Fibroblast of mammary gland (primary cell): ENCODE data around the gene FBLN2.

ENCODE experiments used
- DNase-seq: peaks from one replicate; pipeline ENCODE4 v3.0.0-alpha.2; 2010; ENCODE audit warnings: low read depth
- H3K4me3 ChIP-seq: 2 replicates; pipeline ENCODE4 v1.5.1; 2011; ENCODE audit warnings: low read depth, mild to moderate bottlenecking, low read length, moderate library complexity; ENCODE audit not compliant: control insufficient read depth
- TF ChIP-seq, protein P1 (sequence below): conservative IDR thresholded peaks from 2 replicates; pipeline ENCODE4 v1.5.1; 2011; ENCODE audit warnings: low read depth, low read length, inconsistent platforms; ENCODE audit not compliant: control insufficient read depth, insufficient read depth

Gene FBLN2

DNA sequence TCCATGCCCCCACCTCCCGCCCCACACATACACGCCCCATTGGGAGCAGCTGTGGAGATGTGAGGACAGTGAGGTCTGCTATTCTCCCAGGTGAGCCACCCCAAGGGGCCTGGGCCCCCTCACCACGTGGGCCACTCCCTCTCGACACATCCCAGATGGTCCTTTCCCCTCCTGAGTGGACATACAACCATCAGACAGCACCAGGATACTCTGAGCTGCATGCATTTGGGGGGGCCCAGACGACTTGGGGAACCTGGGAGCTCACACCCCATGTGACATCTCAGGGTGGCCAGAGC lies 17.5 kb downstream of the FBLN2 start:
- no peak for DNase-seq
- TF ChIP-seq, protein P1, sequence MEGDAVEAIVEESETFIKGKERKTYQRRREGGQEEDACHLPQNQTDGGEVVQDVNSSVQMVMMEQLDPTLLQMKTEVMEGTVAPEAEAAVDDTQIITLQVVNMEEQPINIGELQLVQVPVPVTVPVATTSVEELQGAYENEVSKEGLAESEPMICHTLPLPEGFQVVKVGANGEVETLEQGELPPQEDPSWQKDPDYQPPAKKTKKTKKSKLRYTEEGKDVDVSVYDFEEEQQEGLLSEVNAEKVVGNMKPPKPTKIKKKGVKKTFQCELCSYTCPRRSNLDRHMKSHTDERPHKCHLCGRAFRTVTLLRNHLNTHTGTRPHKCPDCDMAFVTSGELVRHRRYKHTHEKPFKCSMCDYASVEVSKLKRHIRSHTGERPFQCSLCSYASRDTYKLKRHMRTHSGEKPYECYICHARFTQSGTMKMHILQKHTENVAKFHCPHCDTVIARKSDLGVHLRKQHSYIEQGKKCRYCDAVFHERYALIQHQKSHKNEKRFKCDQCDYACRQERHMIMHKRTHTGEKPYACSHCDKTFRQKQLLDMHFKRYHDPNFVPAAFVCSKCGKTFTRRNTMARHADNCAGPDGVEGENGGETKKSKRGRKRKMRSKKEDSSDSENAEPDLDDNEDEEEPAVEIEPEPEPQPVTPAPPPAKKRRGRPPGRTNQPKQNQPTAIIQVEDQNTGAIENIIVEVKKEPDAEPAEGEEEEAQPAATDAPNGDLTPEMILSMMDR = no peak
- no peak overlapping the region for H3K4me3 ChIP-seq

DNA sequence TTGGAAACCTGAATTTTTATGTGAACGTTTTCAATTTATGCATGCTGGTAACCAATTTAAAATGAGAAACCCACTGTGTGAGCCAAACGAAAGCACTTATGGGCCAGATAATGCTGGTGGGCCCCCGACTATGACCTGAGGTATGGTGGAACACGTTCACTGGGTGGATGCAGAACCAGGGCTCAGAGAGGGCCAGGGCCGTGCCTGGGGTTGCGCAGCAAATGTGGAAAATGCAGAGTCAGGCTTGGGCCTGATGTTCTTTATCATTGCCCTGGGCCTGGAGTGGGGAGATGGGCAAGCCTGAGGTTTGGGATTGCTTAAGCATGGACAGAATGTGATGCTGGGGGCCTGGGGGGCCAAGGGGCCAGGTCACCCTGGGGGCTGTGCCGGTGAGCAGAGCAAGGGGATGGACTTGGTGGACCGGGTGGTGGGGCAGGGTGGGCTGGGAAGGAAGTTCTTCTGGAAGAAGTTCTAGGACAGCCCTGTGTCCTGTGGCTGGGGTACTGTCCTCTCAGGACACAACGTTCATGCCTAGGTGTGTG lies 17.9 kb downstream of the FBLN2 start:
- no peak overlapping the region for H3K4me3 ChIP-seq
- TF ChIP-seq, protein P1 = no peak
- no peak for DNase-seq

DNA sequence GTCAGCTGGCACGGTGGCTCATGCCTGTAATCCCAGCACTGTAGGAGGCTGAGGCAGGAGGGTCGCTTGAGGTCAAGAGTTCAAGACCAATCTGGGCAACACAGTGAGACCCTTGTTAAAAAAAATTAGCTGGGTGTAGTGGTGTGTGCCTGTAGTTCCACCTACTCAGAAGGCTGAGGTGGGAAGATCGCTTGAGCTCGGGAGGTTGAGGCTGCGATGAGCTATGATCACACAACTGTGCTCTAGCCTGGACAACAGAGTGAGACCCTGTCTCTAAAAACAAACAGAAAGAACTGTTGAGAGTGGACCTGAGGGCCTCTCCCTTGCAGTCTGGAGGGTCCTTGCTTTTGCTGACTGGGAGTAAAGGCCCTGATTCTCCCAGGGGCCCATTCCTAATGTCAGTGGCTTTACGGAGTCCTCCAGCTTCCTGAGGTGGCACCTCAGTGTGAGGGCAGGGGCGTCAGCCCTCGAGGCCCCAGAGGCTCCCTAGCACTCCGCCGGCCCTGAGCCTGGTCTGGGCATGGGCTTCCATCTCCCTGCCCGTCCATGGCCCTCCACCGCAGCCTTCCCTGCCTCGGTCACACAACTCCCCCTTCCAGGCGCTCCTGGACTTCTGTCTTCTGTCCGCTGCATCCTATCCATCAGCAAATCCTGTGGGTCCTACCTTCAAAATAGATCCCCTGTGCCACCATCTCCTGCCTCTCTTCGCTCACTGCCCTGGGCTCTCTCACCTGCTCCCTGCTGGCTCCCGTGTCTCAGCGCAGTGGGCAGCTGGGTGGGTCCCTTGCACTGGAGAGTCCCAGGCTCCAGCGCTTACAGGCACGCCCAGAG lies 19.0 kb downstream of the FBLN2 start:
- H3K4me3 ChIP-seq = no peak overlapping the region
- TF ChIP-seq, protein P1 = no peak
- DNase-seq = no peak

DNA sequence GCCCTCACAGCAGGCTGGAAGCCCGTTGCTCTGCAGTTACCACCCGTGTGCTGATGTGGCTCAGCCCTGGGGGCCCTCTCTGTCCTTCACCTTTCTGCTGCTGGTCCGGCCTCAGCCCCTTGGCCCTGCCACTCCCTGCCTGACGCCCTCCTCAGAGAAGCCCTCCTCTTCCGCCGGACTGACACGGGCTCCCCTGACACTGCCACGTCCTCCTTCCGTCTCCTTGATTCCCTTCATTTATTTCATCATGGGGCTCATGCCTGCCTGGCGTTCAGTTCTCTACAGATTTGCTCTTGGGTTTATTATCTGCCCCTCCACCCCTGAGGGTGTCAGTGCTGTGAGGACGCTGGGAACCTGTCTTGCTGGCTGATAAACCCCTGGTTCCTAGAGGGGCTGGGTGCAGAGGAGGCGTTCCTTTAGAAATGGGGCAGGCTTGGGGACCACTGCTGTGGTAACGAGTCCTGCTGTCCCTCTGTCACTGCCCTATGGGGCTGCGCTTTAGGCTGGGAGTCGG lies 19.6 kb downstream of the FBLN2 start:
- TF ChIP-seq, protein P1 = no peak
- no peak for DNase-seq
- no peak overlapping the region for H3K4me3 ChIP-seq

DNA sequence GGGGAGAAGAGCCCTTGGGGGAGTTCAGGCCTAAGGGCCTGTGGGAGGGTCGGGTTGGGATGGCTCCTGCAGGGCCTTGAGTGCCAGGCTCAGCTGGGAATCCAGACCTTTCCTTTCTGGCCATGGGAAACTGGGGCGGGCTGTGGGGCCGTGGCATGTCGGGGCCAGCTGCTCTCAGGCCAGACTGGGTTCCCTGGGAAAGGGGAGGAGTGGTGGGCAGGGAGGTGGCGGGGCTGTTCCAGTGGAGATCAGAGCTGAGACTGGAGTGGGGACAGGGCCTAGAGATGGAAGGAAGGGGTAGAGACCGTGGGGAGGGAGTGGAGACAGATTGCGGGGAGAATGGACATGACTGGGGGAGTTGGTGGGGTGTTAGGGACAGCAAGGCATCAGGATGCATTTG lies 20.3 kb downstream of the FBLN2 start:
- no peak overlapping the region for H3K4me3 ChIP-seq
- DNase-seq = no peak
- TF ChIP-seq, protein P1 = no peak

DNA sequence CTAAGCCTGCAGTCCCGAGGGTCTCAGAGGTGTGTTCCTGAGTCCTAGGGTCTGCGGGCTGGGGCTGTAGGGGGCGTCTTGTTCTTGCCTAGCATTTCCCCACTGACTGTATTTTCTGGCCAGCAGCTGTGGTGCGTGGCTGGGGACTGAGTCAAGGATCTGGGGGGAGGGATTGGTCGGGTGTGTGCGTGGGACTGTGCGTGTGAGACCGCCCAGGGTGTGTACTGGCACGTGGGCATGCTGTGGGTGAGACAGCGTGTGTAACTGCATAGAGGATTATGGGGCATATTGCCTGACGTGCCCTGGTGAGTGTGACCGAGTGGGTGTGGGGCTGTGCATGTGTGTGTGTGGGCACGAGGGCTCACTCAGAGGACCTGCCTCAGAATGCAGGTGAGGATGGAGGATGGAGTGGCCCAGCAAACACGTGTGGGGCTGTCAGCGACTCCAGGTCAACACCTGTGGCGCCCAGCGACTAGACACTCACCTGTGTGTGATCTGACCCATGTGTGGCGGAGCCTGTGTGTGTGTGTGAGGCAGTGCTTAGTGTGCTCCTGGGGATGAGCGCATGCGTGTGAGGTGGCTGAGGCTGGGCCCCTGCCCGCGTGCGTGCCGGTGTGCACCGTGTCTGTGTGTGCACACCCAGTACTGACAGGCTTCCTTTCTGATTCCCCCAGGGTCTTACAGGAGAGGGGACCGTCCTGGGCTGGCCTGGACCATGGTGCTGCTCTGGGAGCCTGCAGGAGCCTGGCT lies 20.9 kb downstream of the FBLN2 start:
- DNase-seq = peak; percentile 39
- no peak overlapping the region for H3K4me3 ChIP-seq
- TF ChIP-seq, protein P1 = no peak
